ENCODE measurements around the gene NME7.

NME7 gene

DNA sequence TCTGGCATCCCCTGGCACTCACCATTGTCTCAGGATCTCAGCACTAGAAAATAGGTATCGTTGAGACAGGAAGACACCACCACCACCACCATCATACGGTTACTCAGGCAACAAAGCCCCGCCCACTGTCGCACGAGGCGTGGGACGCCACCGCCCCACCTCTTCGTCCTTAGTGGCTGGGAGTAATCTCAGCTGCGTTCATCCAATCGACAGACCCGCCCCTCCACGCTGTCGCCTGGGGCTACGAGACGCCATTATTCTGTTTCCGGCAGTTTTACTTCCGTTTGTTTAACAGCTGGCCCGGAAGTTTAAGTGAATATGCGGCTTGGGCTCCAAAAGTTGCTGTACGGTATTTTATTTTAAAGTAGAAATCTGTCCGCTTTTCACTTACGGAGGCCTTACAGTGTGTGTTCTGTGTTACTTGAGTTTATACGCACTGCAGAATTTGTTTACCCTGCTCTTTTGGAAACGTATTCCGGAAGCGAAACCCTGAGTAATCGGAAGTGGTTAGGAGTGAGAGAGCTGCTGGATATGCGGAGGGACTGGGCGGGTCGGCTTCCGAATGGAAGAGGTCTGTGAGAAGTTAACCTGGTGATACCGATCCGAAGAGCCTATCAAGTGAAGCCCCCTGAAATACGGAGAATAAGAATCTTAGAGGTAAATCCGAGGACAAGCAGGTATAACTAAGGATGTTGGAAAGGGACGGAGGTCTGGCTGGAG is at the start of gene NME7, which contains the start of gene BLZF1 (continued):
- TF ChIP-seq, protein P1, sequence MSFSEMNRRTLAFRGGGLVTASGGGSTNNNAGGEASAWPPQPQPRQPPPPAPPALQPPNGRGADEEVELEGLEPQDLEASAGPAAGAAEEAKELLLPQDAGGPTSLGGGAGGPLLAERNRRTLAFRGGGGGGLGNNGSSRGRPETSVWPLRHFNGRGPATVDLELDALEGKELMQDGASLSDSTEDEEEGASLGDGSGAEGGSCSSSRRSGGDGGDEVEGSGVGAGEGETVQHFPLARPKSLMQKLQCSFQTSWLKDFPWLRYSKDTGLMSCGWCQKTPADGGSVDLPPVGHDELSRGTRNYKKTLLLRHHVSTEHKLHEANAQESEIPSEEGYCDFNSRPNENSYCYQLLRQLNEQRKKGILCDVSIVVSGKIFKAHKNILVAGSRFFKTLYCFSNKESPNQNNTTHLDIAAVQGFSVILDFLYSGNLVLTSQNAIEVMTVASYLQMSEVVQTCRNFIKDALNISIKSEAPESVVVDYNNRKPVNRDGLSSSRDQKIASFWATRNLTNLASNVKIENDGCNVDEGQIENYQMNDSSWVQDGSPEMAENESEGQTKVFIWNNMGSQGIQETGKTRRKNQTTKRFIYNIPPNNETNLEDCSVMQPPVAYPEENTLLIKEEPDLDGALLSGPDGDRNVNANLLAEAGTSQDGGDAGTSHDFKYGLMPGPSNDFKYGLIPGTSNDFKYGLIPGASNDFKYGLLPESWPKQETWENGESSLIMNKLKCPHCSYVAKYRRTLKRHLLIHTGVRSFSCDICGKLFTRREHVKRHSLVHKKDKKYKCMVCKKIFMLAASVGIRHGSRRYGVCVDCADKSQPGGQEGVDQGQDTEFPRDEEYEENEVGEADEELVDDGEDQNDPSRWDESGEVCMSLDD (tag by site-specific recombination; IDR thresholded peaks at IDR 0.05) = no peak
- TF ChIP-seq ZFP41 (tag by site-specific recombination; IDR thresholded peaks at IDR 0.05; ENCODE audit: borderline replicate concordance) = no peak
- TF ChIP-seq YY2 (tag by site-specific recombination; IDR thresholded peaks at IDR 0.05) = 0 out of 2 replicates have a peak, but pooled peaks have one; percentile 9
- TF ChIP-seq ZNF585B (tag by site-specific recombination; IDR thresholded peaks at IDR 0.05) = no peak
- no peak for TF ChIP-seq ZNF791 (tag by site-specific recombination; IDR thresholded peaks at IDR 0.05)
- no peak for TF ChIP-seq AEBP2 (tag by site-specific recombination; IDR thresholded peaks at IDR 0.05; ENCODE audit: borderline replicate concordance)
- TF ChIP-seq SETDB1 (IDR thresholded peaks at IDR 0.05; ENCODE audit: insufficient read length, low read length) = no peak
- TF ChIP-seq HOXD13 (CRISPR knock-in tag; IDR thresholded peaks at IDR 0.05; ENCODE audit: borderline replicate concordance) = no peak
- TF ChIP-seq ZNF132 (tag by site-specific recombination; IDR thresholded peaks at IDR 0.05; ENCODE audit: borderline replicate concordance) = no peak
- peak; percentile 38 for TF ChIP-seq ZNF660 (tag by site-specific recombination; IDR thresholded peaks at IDR 0.05)
- TF ChIP-seq, protein P2, sequence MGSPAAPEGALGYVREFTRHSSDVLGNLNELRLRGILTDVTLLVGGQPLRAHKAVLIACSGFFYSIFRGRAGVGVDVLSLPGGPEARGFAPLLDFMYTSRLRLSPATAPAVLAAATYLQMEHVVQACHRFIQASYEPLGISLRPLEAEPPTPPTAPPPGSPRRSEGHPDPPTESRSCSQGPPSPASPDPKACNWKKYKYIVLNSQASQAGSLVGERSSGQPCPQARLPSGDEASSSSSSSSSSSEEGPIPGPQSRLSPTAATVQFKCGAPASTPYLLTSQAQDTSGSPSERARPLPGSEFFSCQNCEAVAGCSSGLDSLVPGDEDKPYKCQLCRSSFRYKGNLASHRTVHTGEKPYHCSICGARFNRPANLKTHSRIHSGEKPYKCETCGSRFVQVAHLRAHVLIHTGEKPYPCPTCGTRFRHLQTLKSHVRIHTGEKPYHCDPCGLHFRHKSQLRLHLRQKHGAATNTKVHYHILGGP (tag by site-specific recombination; IDR thresholded peaks at IDR 0.05) = no peak
- TF ChIP-seq ZFP3 (tag by site-specific recombination; IDR thresholded peaks at IDR 0.05; ENCODE audit: low read depth) = no peak
- 0 out of 2 replicates have a peak, but pooled peaks have one; percentile 49 for TF ChIP-seq ZBTB48 (tag by site-specific recombination; IDR thresholded peaks at IDR 0.05)
- no peak for TF ChIP-seq BCL11A (tag by site-specific recombination; IDR thresholded peaks at IDR 0.05; ENCODE audit: low read depth)
- TF ChIP-seq IKZF3 (tag by site-specific recombination; IDR thresholded peaks at IDR 0.05) = no peak
- TF ChIP-seq ZNF792 (tag by site-specific recombination; IDR thresholded peaks at IDR 0.05) = no peak
- no peak for TF ChIP-seq ZNF175 (tag by site-specific recombination; IDR thresholded peaks at IDR 0.05)
- TF ChIP-seq GLIS2 (tag by site-specific recombination; IDR thresholded peaks at IDR 0.05) = no peak
- TF ChIP-seq ZBTB7A (tag by site-specific recombination; IDR thresholded peaks at IDR 0.05; ENCODE audit: low read depth) = no peak
- TF ChIP-seq GLIS1 (tag by site-specific recombination; IDR thresholded peaks at IDR 0.05) = no peak
- TF ChIP-seq MYNN (tag by site-specific recombination; IDR thresholded peaks at IDR 0.05; ENCODE audit: borderline replicate concordance) = no peak
- TF ChIP-seq, protein P3, sequence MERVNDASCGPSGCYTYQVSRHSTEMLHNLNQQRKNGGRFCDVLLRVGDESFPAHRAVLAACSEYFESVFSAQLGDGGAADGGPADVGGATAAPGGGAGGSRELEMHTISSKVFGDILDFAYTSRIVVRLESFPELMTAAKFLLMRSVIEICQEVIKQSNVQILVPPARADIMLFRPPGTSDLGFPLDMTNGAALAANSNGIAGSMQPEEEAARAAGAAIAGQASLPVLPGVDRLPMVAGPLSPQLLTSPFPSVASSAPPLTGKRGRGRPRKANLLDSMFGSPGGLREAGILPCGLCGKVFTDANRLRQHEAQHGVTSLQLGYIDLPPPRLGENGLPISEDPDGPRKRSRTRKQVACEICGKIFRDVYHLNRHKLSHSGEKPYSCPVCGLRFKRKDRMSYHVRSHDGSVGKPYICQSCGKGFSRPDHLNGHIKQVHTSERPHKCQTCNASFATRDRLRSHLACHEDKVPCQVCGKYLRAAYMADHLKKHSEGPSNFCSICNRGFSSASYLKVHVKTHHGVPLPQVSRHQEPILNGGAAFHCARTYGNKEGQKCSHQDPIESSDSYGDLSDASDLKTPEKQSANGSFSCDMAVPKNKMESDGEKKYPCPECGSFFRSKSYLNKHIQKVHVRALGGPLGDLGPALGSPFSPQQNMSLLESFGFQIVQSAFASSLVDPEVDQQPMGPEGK (tag by site-specific recombination; IDR thresholded peaks at IDR 0.05) = no peak
- no peak for TF ChIP-seq ZNF544 (tag by site-specific recombination; IDR thresholded peaks at IDR 0.05)
- TF ChIP-seq, protein P4, sequence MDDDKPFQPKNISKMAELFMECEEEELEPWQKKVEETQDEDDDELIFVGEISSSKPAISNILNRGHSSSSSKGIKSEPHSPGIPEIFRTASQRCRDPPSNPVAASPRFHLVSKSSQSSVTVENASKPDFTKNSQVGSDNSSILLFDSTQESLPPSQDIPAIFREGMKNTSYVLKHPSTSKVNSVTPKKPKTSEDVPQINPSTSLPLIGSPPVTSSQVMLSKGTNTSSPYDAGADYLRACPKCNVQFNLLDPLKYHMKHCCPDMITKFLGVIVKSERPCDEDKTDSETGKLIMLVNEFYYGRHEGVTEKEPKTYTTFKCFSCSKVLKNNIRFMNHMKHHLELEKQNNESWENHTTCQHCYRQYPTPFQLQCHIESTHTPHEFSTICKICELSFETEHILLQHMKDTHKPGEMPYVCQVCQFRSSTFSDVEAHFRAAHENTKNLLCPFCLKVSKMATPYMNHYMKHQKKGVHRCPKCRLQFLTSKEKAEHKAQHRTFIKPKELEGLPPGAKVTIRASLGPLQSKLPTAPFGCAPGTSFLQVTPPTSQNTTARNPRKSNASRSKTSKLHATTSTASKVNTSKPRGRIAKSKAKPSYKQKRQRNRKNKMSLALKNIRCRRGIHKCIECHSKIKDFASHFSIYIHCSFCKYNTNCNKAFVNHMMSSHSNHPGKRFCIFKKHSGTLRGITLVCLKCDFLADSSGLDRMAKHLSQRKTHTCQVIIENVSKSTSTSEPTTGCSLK (tag by site-specific recombination; IDR thresholded peaks at IDR 0.05) = no peak
- TF ChIP-seq ZNF501 (tag by site-specific recombination; IDR thresholded peaks at IDR 0.05) = peak; percentile 71
- peak; percentile 69 for TF ChIP-seq SP7 (tag by site-specific recombination; IDR thresholded peaks at IDR 0.05)
- TF ChIP-seq KLF16 (tag by site-specific recombination; IDR thresholded peaks at IDR 0.05) = no peak
- no peak for TF ChIP-seq ZNF266 (tag by site-specific recombination; IDR thresholded peaks at IDR 0.05; ENCODE audit: low read depth)
- no peak for TF ChIP-seq ZNF747 (tag by site-specific recombination; IDR thresholded peaks at IDR 0.05)
- no peak for TF ChIP-seq ZNF302 (tag by site-specific recombination; IDR thresholded peaks at IDR 0.05; ENCODE audit: low read depth)
- no peak for TF ChIP-seq SCRT2 (tag by site-specific recombination; IDR thresholded peaks at IDR 0.05)
- TF ChIP-seq KLF10 (tag by site-specific recombination; IDR thresholded peaks at IDR 0.05) = peak; percentile 91

Measured in HEK293 (cell line).